Keratinocyte (primary cell): ENCODE measurements around the gene ADD2. TPM values are rescaled to one million over a fixed set of nuclear protein-coding genes. Genes with fewer than 3 reads are reported as not detected.

Experiments
- DNase-seq: peaks from one replicate; pipeline ENCODE4 v3.0.0-alpha.2; 2011; ENCODE audit warnings: low read depth, missing footprints, low spot score
- FAIRE-seq: peaks from 2 replicates; lab custom pipeline; 2011; peaks lifted over from hg19 to GRCh38; lab: Jason Lieb, UNC
- H2AFZ ChIP-seq: 2 replicates; pipeline ENCODE4 v1.6.0; 2012; ENCODE audit warnings: low read length, control low read depth, inconsistent platforms; ENCODE audit not compliant: control insufficient read depth
- H3K27ac ChIP-seq: 2 replicates; pipeline ENCODE4 v1.5.1; 2011; ENCODE audit warnings: low read length; ENCODE audit not compliant: control insufficient read depth, insufficient read depth
- H3K27me3 ChIP-seq: 3 replicates; pipeline ENCODE4 v1.6.0; 2011; ENCODE audit warnings: low read length; ENCODE audit not compliant: control insufficient read depth, insufficient read depth; ENCODE audit errors: extremely low read depth
- H3K36me3 ChIP-seq, 2 experiments: 2 replicates in 1 of 2; 3 replicates in 1 of 2; pipeline ENCODE4 v1.5.1; 2011; ENCODE audit warnings: low read length in 2 of 2, mild to moderate bottlenecking in 1 of 2; ENCODE audit not compliant: control insufficient read depth in 2 of 2, insufficient read depth in 2 of 2; ENCODE audit errors: extremely low read depth in 1 of 2
- H3K4me1 ChIP-seq: 3 replicates; pipeline ENCODE4 v1.5.1; 2011; ENCODE audit warnings: low read length; ENCODE audit not compliant: control insufficient read depth, insufficient read depth; ENCODE audit errors: extremely low read depth
- H3K4me2 ChIP-seq: 3 replicates; pipeline ENCODE4 v1.6.0; 2011; ENCODE audit warnings: low read depth, low read length; ENCODE audit not compliant: control insufficient read depth, insufficient read depth; ENCODE audit errors: extremely low read depth
- H3K4me3 ChIP-seq, 3 experiments: fragments of 200-600 bp in 1 of 3; sonication (generic) in 1 of 3; 2 replicates in 2 of 3; 3 replicates in 1 of 3; pipeline ENCODE4 v1.5.1; 2011 to 2016; ENCODE audit warnings: low read length in 3 of 3, mild to moderate bottlenecking in 3 of 3, control low read depth in 2 of 3, inconsistent platforms in 1 of 3, low read depth in 1 of 3, mixed read lengths in 1 of 3, mixed run types in 1 of 3, moderate library complexity in 1 of 3; ENCODE audit not compliant: control insufficient read depth in 2 of 3, insufficient read depth in 2 of 3; ENCODE audit errors: extremely low read depth in 1 of 3
- H3K79me2 ChIP-seq: 2 replicates; pipeline ENCODE4 v1.6.0; 2012; ENCODE audit warnings: low read length; ENCODE audit not compliant: control insufficient read depth, insufficient read depth
- H3K9ac ChIP-seq: 3 replicates; pipeline ENCODE4 v1.6.0; 2011; ENCODE audit warnings: low read length; ENCODE audit not compliant: control insufficient read depth, insufficient read depth; ENCODE audit errors: extremely low read depth
- H3K9me1 ChIP-seq: 3 replicates; pipeline ENCODE4 v1.6.0; 2011; ENCODE audit warnings: low read length; ENCODE audit not compliant: control insufficient read depth, insufficient read depth; ENCODE audit errors: extremely low read depth
- H3K9me3 ChIP-seq: 2 replicates; pipeline ENCODE4 v1.5.1; 2012; ENCODE audit warnings: low read depth, low read length; ENCODE audit not compliant: control insufficient read depth
- H4K20me1 ChIP-seq: 3 replicates; pipeline ENCODE4 v1.6.0; 2011; ENCODE audit warnings: low read length; ENCODE audit not compliant: control insufficient read depth, insufficient read depth; ENCODE audit errors: extremely low read depth
- CTCF ChIP-seq, 3 experiments: IDR thresholded peaks in 1 of 3; conservative IDR thresholded peaks in 1 of 3; optimal IDR thresholded peaks in 1 of 3; 2 replicates in 2 of 3; 3 replicates in 1 of 3; pipeline versions ENCODE3 to v1.5.1; 2011; ENCODE audit warnings: low read length in 3 of 3, mild to moderate bottlenecking in 3 of 3, moderate library complexity in 2 of 3, control low read depth in 1 of 3, inconsistent platforms in 1 of 3; ENCODE audit not compliant: insufficient read depth in 2 of 3; ENCODE audit errors: extremely low read depth in 1 of 3
- EZH2 ChIP-seq: IDR thresholded peaks from one replicate; pipeline ENCODE4 v1.6.1; 2012; ENCODE audit warnings: inconsistent platforms, mild to moderate bottlenecking, low read length, moderate library complexity
- dilution Hi-C: fragments of 300-500 bp; cut with MboI; formaldehyde crosslinking; loops from one replicate; pipeline ENCODE4 v1.7.0; 2020; ENCODE audit warnings: low sequenced_read_pairs; ENCODE audit not compliant: extremely low pct_ligation_motif_present
- polyA plus RNA-seq, 5 experiments: library from polyadenylated mRNA; depleted of rRNA in 3 of 5; stranded (reverse) in 3 of 5; stranded (forward) in 1 of 5; unstranded in 1 of 5; fragments of >200 nt; gene quantifications; 1 replicate in 1 of 5; 2 replicates in 3 of 5; 3 replicates in 1 of 5; pipeline versions ENCODE4 v1.2.1 to v1.2.3, GENCODE V29; 2011 to 2012; ENCODE audit warnings: missing spikeins in 2 of 5, low read depth in 1 of 5, low replicate concordance in 1 of 5

ADD2 gene
- polyA plus RNA-seq, 1 donor (not counting 4 experiments of a cell fraction or from before 2014, with no cell fraction given) = 0.05 TPM

- Histone ChIP-seq H3K9me1 (no peaks in the 10 kb centered on the region), H3K9me3 (no peaks in the 10 kb centered on the region), H4K20me1 (peaks cover 2% of the 10 kb centered on the region), H3K9ac (no peak overlapping the region), H3K27me3 (peaks cover 42% of the 10 kb centered on the region), H3K4me1 (peaks cover 9% of the 10 kb centered on the region), H3K4me3 (peak overlapping the region; percentile 10 to 63 (median 63)), H3K27ac (no peak overlapping the region), H3K36me3 (no peaks in the 10 kb centered on the region), H3K79me2 (no peaks in the 10 kb centered on the region), H3K4me2 (peak overlapping the region; percentile 84), H2AFZ (peak overlapping the region; percentile 58)
- DNase-seq (no peak), FAIRE-seq (no peak)
- TF ChIP-seq CTCF (optimal IDR thresholded peaks at IDR 0.05 in 1 of 3, IDR thresholded peaks at IDR 0.05 in 1 of 3, conservative IDR thresholded peaks at IDR 0.05 in 1 of 3; ENCODE audit: extremely low read depth in 1 of 3, insufficient read depth in 2 of 3, low read length in 3 of 3) (no peak), EZH2 (peak; percentile 62)
- dilution Hi-C loops = no loop called here
Observed at GRCh38 chr2:70767079-70767698, 811 bp downstream of the ADD2 start.

DNA sequence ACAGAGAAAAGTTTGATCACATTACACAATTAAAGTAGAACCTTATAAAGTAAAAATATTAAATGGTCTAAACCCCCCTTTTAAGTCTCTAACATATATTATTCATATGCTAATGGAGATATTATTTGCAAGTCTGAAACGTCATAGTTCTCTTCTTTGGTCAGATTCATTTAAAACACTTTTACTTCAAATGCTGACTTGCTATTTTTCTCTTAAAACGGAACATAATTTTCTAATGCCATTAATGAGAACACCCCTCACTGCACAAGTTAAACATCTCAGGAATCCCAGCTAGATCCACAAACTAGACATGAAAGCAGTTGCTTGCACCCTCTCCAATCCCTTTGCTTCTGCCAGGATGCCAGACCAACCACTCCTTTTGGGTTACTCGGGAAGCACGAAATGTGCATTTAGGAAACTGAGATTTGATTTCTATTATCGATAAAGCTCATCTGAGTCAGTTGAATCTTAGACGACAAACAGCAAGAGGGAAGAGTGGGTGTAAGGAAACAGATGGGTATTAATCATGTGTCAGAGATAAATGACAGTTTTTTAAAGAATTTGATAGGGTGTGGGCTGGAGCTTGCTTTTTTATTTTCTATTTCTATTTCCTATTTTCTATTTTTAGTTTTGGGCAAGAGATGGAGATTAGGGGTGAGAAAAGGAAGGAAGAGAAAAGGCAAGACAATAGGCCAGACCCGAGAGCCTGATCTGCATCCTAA, 1.5 kb downstream of the ADD2 start:
- peaks cover 42% of the 10 kb centered on the region for H3K27me3 ChIP-seq
- no peak overlapping the region for H3K9ac ChIP-seq
- no peak overlapping the region for H2AFZ ChIP-seq
- H4K20me1 ChIP-seq = peaks cover 2% of the 10 kb centered on the region
- FAIRE-seq (no peak), DNase-seq (no peak)
- H3K9me3 ChIP-seq = no peaks in the 10 kb centered on the region
- dilution Hi-C loops = no loop called here
- peaks cover 9% of the 10 kb centered on the region for H3K4me1 ChIP-seq
- no peak overlapping the region for H3K27ac ChIP-seq
- TF ChIP-seq EZH2 (peak; percentile 40), CTCF (optimal IDR thresholded peaks at IDR 0.05 in 1 of 3, IDR thresholded peaks at IDR 0.05 in 1 of 3, conservative IDR thresholded peaks at IDR 0.05 in 1 of 3; ENCODE audit: extremely low read depth in 1 of 3, insufficient read depth in 2 of 3, low read length in 3 of 3) (no peak)
- no peaks in the 10 kb centered on the region for H3K36me3 ChIP-seq
- peak overlapping the region; percentile 84 for H3K4me2 ChIP-seq
- peak overlapping the region in 2 of 3 experiments; percentile 38 to 63 for H3K4me3 ChIP-seq
- H3K9me1 ChIP-seq = no peaks in the 10 kb centered on the region
- no peaks in the 10 kb centered on the region for H3K79me2 ChIP-seq
